WTC11 (cell line): Measurements from ENCODE around the gene TMEM190. TPM values are rescaled to one million over a fixed set of nuclear protein-coding genes. Genes with fewer than 3 reads are reported as not detected.
"Not testable (repeated sequence)": the region's sequence is repeated elsewhere in the genome, so short reads cannot be mapped to it uniquely, and the experiment has no call there.

ENCODE experiments used
- ATAC-seq: fragments of 200-7000 bp; cut with Tn5 transposase; 2 replicates; pipeline ENCODE4 v1.10.0; 2021; ENCODE audit warnings: mild to moderate bottlenecking, moderate library complexity
- CTCF ChIA-PET: fragments of 300-600 bp; sonication (Branson Sonifier 250); formaldehyde crosslinking; loops from one replicate; lab custom pipeline; 2021; ENCODE audit warnings: antibody characterized with exemption; lab: Charles Lee
- POLR2A ChIA-PET: fragments of 350-600 bp; sonication (Branson Sonifier 250); formaldehyde crosslinking; loops from one replicate; lab custom pipeline; 2021; ENCODE audit warnings: antibody characterized with exemption; lab: Charles Lee
- DNase-seq: peaks from one replicate; pipeline ENCODE4 v3.0.0; 2021; ENCODE audit warnings: low spot score
- H3K27ac Mint-ChIP-seq: 2 replicates; pipeline ENCODE4 v1.8.0; 2021; ENCODE audit warnings: mixed read lengths
- H3K27me3 Mint-ChIP-seq: 2 replicates; pipeline ENCODE4 v1.8.0; 2021; ENCODE audit warnings: low read depth, mild to moderate bottlenecking, moderate library complexity, mixed read lengths
- H3K36me3 Mint-ChIP-seq: 2 replicates; pipeline ENCODE4 v1.8.0; 2021; ENCODE audit warnings: mixed read lengths
- H3K4me1 Mint-ChIP-seq: 2 replicates; pipeline ENCODE4 v1.8.0; 2022; ENCODE audit warnings: mixed read lengths
- H3K4me3 Mint-ChIP-seq: 2 replicates; pipeline ENCODE4 v1.8.0; 2021; ENCODE audit warnings: mild to moderate bottlenecking, moderate library complexity, mixed read lengths
- H3K9me3 Mint-ChIP-seq: 2 replicates; pipeline ENCODE4 v1.8.0; 2021; ENCODE audit warnings: mixed read lengths
- ATF6 ChIP-seq: sonication (generic); formaldehyde crosslinking; IDR thresholded peaks from 2 replicates; pipeline ENCODE4 v1.8.1; 2023; ENCODE audit warnings: mild to moderate bottlenecking, missing genetic modification reagents
- CREB1 ChIP-seq: sonication (generic); formaldehyde crosslinking; IDR thresholded peaks from 2 replicates; pipeline ENCODE4 v1.8.0; 2023; ENCODE audit warnings: mild to moderate bottlenecking, missing genetic modification reagents
- ELF4 ChIP-seq: sonication (generic); formaldehyde crosslinking; IDR thresholded peaks from 2 replicates; pipeline ENCODE4 v1.8.1; 2022; ENCODE audit warnings: low read depth, mild to moderate bottlenecking, moderate library complexity, missing genetic modification reagents
- ESRRA ChIP-seq: sonication (generic); formaldehyde crosslinking; IDR thresholded peaks from 2 replicates; pipeline ENCODE4 v1.8.1; 2022; ENCODE audit warnings: mild to moderate bottlenecking, missing genetic modification reagents, borderline replicate concordance
- ETV6 ChIP-seq: sonication (generic); formaldehyde crosslinking; IDR thresholded peaks from 2 replicates; pipeline ENCODE4 v1.8.1; 2022; ENCODE audit warnings: mild to moderate bottlenecking, missing genetic modification reagents
- FOXJ3 ChIP-seq: sonication (generic); formaldehyde crosslinking; IDR thresholded peaks from 2 replicates; pipeline ENCODE4 v1.9.0; 2021; ENCODE audit warnings: missing genetic modification reagents, mild to moderate bottlenecking, borderline replicate concordance
- FOXK1 ChIP-seq: sonication (generic); formaldehyde crosslinking; IDR thresholded peaks from 2 replicates; pipeline ENCODE4 v1.8.0; 2022; ENCODE audit warnings: mild to moderate bottlenecking, moderate library complexity, missing genetic modification reagents
- JAZF1 ChIP-seq: fragments of 250-450 bp; sonication (Bioruptor Pico); IDR thresholded peaks from 2 replicates; pipeline ENCODE4 v1.9.0; 2021; ENCODE audit warnings: moderate library complexity, mild to moderate bottlenecking, inconsistent platforms
- NFATC4 ChIP-seq: fragments of 250-450 bp; sonication (Bioruptor Pico); IDR thresholded peaks from 2 replicates; pipeline ENCODE4 v1.9.0; 2021; ENCODE audit warnings: mild to moderate bottlenecking
- NFE2L1 ChIP-seq: sonication (generic); formaldehyde crosslinking; IDR thresholded peaks from 2 replicates; pipeline ENCODE4 v1.8.1; 2023; ENCODE audit warnings: missing genetic modification reagents
- NFYB ChIP-seq: sonication (generic); formaldehyde crosslinking; conservative IDR thresholded peaks from 2 replicates; pipeline ENCODE4 v1.8.0; 2022; ENCODE audit warnings: low read depth, missing genetic modification reagents
- OVOL2 ChIP-seq: fragments of 250-450 bp; sonication (Bioruptor Pico); IDR thresholded peaks from 2 replicates; pipeline ENCODE4 v1.9.0; 2021; ENCODE audit warnings: mild to moderate bottlenecking, borderline replicate concordance
- RELA ChIP-seq: sonication (generic); formaldehyde crosslinking; IDR thresholded peaks from 2 replicates; pipeline ENCODE4 v1.8.1; 2022; ENCODE audit warnings: missing genetic modification reagents, mild to moderate bottlenecking, borderline replicate concordance
- RORB ChIP-seq: fragments of 250-450 bp; sonication (Bioruptor Pico); IDR thresholded peaks from 2 replicates; pipeline ENCODE4 v1.9.0; 2021; ENCODE audit warnings: mild to moderate bottlenecking
- ZNF317 ChIP-seq: sonication (generic); formaldehyde crosslinking; IDR thresholded peaks from 2 replicates; pipeline ENCODE4 v1.8.1; 2023; ENCODE audit warnings: low read depth, mild to moderate bottlenecking, moderate library complexity, missing genetic modification reagents, borderline replicate concordance
- ZNF396 ChIP-seq: fragments of 250-450 bp; sonication (Bioruptor Pico); IDR thresholded peaks from 2 replicates; pipeline ENCODE4 v1.8.0; 2021; ENCODE audit warnings: mild to moderate bottlenecking, moderate library complexity, borderline replicate concordance
- ZNF423 ChIP-seq: fragments of 250-450 bp; sonication (Bioruptor Pico); IDR thresholded peaks from 2 replicates; pipeline ENCODE4 v2.1.2; 2022; ENCODE audit warnings: mild to moderate bottlenecking, moderate library complexity
- total RNA-seq: library from RNA; stranded (reverse); gene quantifications from 3 replicates; pipeline ENCODE4 v1.2.3, GENCODE V29; 2021
- TF ChIP-seq, protein P1 (sequence below): sonication (generic); formaldehyde crosslinking; IDR thresholded peaks from 2 replicates; pipeline ENCODE4 v1.8.0; 2023; ENCODE audit warnings: mild to moderate bottlenecking, missing genetic modification reagents
- TF ChIP-seq, protein P2 (sequence below): sonication (generic); formaldehyde crosslinking; IDR thresholded peaks from 2 replicates; pipeline ENCODE4 v1.8.1; 2022; ENCODE audit warnings: mild to moderate bottlenecking, moderate library complexity, missing genetic modification reagents
- TF ChIP-seq, protein P3 (sequence below): sonication (generic); formaldehyde crosslinking; IDR thresholded peaks from 2 replicates; pipeline ENCODE4 v1.8.0; 2023; ENCODE audit warnings: missing genetic modification reagents, mild to moderate bottlenecking, borderline replicate concordance
- TF ChIP-seq, protein P4 (sequence below): sonication (generic); formaldehyde crosslinking; IDR thresholded peaks from 2 replicates; pipeline ENCODE4 v1.8.1; 2022; ENCODE audit warnings: low read depth, mild to moderate bottlenecking, moderate library complexity, missing genetic modification reagents, borderline replicate concordance

Gene TMEM190
- total RNA-seq, 1 experiment from 2014 or later = 0.33 TPM

GRCh38 chr19:55421281-55421680, 44.7 kb downstream of the TMEM190 start:
- ATAC-seq, H3K9me3 Mint-ChIP-seq, H3K4me3 Mint-ChIP-seq, POLR2A ChIA-PET, H3K27ac Mint-ChIP-seq, DNase-seq, H3K4me1 Mint-ChIP-seq, H3K36me3 Mint-ChIP-seq: not testable (repeated sequence)
- peaks cover 77% of the 10 kb centered on the region for H3K27me3 Mint-ChIP-seq
- CTCF ChIA-PET = interaction anchor here (0.6 kb wide), 1 partner anchor 261 kb away, joined by 4 read pairs; no protein-coding TSS in a partner anchor

DNA sequence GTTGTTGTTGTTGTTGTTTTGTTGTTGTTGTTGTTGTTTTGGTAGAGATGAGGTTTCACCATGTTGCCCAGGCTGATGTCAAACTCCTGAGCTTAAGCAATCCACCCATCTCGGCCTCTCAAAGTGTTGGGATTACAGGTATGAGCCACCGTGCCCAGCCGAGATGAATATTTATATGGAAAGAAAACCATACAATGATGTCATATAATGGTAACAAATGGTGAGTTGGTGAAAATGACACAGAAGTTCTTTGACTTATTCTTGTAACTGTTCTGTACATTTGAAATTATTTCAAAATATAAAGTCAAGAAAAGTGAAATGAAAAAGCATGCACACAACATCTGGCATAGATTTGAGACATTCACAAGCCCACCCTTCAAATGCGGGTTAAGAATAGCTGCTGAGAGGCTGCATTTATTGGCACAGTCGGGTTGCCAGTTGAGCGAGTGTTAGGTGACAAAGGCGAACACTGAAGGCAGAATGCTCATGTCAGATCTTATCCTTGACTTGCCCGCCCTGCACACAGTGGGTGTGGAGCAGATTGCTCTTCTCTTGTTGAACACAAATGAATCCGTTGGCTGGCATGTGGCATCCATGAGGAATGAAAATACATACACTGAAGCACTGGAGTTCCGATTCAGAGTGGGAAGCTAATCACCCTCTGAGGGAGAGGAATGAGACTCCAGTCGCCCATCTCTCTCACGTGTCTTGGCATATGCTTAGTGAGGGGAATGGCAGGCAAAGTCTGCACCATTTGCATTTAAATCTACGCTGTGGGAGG, 46.8 kb downstream of the TMEM190 start:
- Mint-ChIP-seq H3K4me1 (no peaks in the 10 kb centered on the region; the same call in 1 of the 2 replicates), H3K27me3 (peaks cover 71% of the 10 kb centered on the region), H3K36me3 (no peaks in the 10 kb centered on the region), H3K27ac (no peak overlapping the region), H3K9me3 (no peaks in the 10 kb centered on the region), H3K4me3 (no peak overlapping the region)
- CTCF ChIA-PET = interaction anchor here (0.6 to 1.0 kb wide), 3 partner anchors 30 to 209 kb away, joined by 3 read pairs; partner anchors contain the start of gene KMT5C
- POLR2A ChIA-PET = interaction anchor here (0.6 kb wide), 2 partner anchors 12 to 206 kb away, joined by 3 read pairs; no protein-coding TSS in a partner anchor
- TF ChIP-seq ZNF317 (no peak), NFATC4 (CRISPR knock-in tag) (no peak), RORB (no peak), ATF6 (no peak), FOXJ3 (CRISPR knock-in tag) (no peak), NFYB (CRISPR knock-in tag) (no peak), JAZF1 (CRISPR knock-in tag) (no peak), RELA (CRISPR knock-in tag) (no peak), ETV6 (no peak), OVOL2 (CRISPR knock-in tag) (no peak), CREB1 (CRISPR knock-in tag) (no peak)
- DNase-seq (no peak), ATAC-seq (no peak)

DNA sequence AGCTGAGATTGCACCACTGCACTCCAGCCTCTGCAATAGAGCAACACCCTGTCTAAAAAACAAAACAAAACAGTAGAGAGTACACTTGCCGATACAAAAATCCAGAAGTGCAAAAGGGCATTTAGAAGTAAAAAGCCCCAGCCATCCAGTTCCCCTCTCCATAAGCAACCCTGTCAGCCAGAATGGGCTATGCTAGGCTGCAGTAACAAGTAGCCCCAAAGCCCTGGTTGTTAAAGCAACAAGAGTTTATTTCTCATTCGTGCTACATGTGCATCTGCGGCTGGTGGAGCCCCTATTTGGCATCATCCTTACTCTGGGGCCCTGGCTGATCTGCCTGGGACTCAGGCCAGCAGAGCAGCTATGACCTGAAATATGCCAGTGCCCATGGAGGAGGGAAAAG, 47.9 kb downstream of the TMEM190 start:
- POLR2A ChIA-PET = no interaction called here
- TF ChIP-seq NFATC4 (CRISPR knock-in tag) (no peak), ZNF423 (CRISPR knock-in tag) (no peak), NFE2L1 (CRISPR knock-in tag) (no peak), ETV6 (no peak), ELF4 (no peak), ESRRA (CRISPR knock-in tag) (no peak), FOXK1 (no peak), ZNF396 (CRISPR knock-in tag) (no peak)
- TF ChIP-seq, protein P1, sequence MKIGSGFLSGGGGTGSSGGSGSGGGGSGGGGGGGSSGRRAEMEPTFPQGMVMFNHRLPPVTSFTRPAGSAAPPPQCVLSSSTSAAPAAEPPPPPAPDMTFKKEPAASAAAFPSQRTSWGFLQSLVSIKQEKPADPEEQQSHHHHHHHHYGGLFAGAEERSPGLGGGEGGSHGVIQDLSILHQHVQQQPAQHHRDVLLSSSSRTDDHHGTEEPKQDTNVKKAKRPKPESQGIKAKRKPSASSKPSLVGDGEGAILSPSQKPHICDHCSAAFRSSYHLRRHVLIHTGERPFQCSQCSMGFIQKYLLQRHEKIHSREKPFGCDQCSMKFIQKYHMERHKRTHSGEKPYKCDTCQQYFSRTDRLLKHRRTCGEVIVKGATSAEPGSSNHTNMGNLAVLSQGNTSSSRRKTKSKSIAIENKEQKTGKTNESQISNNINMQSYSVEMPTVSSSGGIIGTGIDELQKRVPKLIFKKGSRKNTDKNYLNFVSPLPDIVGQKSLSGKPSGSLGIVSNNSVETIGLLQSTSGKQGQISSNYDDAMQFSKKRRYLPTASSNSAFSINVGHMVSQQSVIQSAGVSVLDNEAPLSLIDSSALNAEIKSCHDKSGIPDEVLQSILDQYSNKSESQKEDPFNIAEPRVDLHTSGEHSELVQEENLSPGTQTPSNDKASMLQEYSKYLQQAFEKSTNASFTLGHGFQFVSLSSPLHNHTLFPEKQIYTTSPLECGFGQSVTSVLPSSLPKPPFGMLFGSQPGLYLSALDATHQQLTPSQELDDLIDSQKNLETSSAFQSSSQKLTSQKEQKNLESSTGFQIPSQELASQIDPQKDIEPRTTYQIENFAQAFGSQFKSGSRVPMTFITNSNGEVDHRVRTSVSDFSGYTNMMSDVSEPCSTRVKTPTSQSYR (CRISPR knock-in tag) = no peak
- TF ChIP-seq, protein P2, sequence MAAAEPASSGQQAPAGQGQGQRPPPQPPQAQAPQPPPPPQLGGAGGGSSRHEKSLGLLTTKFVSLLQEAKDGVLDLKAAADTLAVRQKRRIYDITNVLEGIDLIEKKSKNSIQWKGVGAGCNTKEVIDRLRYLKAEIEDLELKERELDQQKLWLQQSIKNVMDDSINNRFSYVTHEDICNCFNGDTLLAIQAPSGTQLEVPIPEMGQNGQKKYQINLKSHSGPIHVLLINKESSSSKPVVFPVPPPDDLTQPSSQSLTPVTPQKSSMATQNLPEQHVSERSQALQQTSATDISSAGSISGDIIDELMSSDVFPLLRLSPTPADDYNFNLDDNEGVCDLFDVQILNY (CRISPR knock-in tag) = no peak
- TF ChIP-seq, protein P3, sequence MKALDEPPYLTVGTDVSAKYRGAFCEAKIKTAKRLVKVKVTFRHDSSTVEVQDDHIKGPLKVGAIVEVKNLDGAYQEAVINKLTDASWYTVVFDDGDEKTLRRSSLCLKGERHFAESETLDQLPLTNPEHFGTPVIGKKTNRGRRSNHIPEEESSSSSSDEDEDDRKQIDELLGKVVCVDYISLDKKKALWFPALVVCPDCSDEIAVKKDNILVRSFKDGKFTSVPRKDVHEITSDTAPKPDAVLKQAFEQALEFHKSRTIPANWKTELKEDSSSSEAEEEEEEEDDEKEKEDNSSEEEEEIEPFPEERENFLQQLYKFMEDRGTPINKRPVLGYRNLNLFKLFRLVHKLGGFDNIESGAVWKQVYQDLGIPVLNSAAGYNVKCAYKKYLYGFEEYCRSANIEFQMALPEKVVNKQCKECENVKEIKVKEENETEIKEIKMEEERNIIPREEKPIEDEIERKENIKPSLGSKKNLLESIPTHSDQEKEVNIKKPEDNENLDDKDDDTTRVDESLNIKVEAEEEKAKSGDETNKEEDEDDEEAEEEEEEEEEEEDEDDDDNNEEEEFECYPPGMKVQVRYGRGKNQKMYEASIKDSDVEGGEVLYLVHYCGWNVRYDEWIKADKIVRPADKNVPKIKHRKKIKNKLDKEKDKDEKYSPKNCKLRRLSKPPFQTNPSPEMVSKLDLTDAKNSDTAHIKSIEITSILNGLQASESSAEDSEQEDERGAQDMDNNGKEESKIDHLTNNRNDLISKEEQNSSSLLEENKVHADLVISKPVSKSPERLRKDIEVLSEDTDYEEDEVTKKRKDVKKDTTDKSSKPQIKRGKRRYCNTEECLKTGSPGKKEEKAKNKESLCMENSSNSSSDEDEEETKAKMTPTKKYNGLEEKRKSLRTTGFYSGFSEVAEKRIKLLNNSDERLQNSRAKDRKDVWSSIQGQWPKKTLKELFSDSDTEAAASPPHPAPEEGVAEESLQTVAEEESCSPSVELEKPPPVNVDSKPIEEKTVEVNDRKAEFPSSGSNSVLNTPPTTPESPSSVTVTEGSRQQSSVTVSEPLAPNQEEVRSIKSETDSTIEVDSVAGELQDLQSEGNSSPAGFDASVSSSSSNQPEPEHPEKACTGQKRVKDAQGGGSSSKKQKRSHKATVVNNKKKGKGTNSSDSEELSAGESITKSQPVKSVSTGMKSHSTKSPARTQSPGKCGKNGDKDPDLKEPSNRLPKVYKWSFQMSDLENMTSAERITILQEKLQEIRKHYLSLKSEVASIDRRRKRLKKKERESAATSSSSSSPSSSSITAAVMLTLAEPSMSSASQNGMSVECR (CRISPR knock-in tag) = no peak
- TF ChIP-seq, protein P4, sequence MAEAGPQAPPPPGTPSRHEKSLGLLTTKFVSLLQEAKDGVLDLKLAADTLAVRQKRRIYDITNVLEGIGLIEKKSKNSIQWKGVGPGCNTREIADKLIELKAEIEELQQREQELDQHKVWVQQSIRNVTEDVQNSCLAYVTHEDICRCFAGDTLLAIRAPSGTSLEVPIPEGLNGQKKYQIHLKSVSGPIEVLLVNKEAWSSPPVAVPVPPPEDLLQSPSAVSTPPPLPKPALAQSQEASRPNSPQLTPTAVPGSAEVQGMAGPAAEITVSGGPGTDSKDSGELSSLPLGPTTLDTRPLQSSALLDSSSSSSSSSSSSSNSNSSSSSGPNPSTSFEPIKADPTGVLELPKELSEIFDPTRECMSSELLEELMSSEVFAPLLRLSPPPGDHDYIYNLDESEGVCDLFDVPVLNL (CRISPR knock-in tag) = no peak

More for the DNA sequence above, 47.9 kb downstream of the TMEM190 start:
- Mint-ChIP-seq H3K27me3 (peaks cover 67% of the 10 kb centered on the region), H3K9me3 (no peaks in the 10 kb centered on the region), H3K27ac (no peak overlapping the region), H3K4me1 (0 out of 2 replicates have a peak, but pooled peaks cover 5% of the 10 kb centered on the region), H3K4me3 (no peak overlapping the region), H3K36me3 (no peaks in the 10 kb centered on the region)
- no peak for DNase-seq
- CTCF ChIA-PET = no interaction called here
- no peak for ATAC-seq
